Muscle layer of duodenum (tissue), 2 donors: Measurements from ENCODE around the gene DCUN1D2.

Source experiments
- H3K27ac ChIP-seq: one replicate; pipeline ENCODE4 v1.7.0; 2013; ENCODE audit warnings: mild to moderate bottlenecking, low read length
- H3K27me3 ChIP-seq: one replicate; pipeline ENCODE4 v1.7.0; 2013; ENCODE audit warnings: low read depth, mild to moderate bottlenecking, control low read depth, low read length
- H3K36me3 ChIP-seq, 2 donors: one replicate each; pipeline ENCODE4 v1.7.0; 2013; ENCODE audit warnings: low read length in 2 of 2, control low read depth in 1 of 2, mild to moderate bottlenecking in 1 of 2; ENCODE audit not compliant: insufficient read depth in 2 of 2, control insufficient read depth in 1 of 2
- H3K4me1 ChIP-seq, 2 donors: one replicate each; pipeline ENCODE4 v1.7.0; 2013; ENCODE audit warnings: low read length in 2 of 2, mild to moderate bottlenecking in 2 of 2, control low read depth in 1 of 2, moderate library complexity in 1 of 2; ENCODE audit not compliant: insufficient read depth in 2 of 2, control insufficient read depth in 1 of 2
- H3K4me3 ChIP-seq, 2 donors: one replicate each; pipeline ENCODE4 v1.7.0; 2013; ENCODE audit warnings: low read length in 2 of 2, low read depth in 1 of 2, mild to moderate bottlenecking in 1 of 2
- H3K9me3 ChIP-seq, 2 donors: one replicate each; pipeline ENCODE4 v1.7.0; 2013; ENCODE audit warnings: low read length in 2 of 2, control low read depth in 1 of 2, mild to moderate bottlenecking in 1 of 2; ENCODE audit not compliant: control insufficient read depth in 1 of 2
- donor health status: healthy.

The DCUN1D2 gene

DNA sequence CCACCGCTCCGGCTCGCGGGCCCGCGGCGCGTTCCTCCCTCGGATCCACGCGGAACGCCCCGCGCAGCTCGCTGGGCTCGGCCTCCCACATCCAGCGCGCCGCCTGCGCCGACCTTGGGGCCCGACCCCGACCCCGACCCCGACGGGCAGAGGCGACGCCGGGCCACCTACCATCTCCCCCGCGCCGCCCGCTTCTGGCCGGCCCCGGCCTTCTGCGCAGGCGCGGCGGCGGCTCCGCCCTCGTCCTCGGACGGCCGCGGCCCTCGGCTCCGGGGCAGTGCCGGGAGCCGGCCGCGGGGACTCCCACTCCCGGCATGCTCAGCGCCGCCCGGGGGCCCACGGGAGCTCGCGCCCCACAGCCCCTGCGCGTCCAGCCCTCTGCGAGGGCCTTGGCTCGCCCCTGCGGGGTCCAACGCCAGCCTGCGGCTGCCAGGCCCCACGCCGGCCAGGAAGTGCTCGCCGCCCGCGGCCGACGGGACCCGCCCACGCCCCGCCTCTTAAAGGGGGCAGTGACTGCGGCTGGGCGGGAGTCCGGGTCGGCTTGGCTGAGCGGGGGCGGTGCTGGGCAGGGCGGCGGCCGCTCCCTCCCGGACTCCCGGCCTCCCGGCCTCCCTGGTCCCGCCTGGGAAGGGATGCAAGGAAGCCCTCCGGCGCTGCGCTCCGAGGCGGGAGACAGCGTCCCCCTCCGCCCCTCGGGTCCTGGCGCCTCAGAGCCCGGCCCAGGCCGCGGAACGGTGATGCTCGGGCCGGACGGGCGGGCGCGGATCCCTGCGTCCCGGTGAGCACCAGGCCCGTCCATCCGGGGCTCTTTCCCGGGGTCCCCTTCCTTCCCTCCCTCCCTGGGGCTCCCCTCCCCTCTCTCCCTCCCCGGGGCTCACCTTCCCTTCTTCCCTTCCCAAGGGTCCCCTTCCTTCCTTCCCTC, at the start of gene DCUN1D2:
Gene DCUN1D2, minus strand, starts transcription at position 216 of the 922 bp plus-strand sequence. Its CDS starts 42 bp downstream, at position 174.
- Histone ChIP-seq H3K9me3 (no peaks in the 10 kb centered on the region), H3K27me3 (no peaks in the 10 kb centered on the region), H3K27ac (peak within 1 kb of the TSS; percentile 70), H3K4me3 (peak within 1 kb of the TSS; percentile 80 to 85), H3K4me1 (peaks cover 23 to 52% of the 10 kb centered on the region in 2 donors), H3K36me3 (peaks cover 3 to 4% of the 10 kb centered on the region in 2 donors)

DNA sequence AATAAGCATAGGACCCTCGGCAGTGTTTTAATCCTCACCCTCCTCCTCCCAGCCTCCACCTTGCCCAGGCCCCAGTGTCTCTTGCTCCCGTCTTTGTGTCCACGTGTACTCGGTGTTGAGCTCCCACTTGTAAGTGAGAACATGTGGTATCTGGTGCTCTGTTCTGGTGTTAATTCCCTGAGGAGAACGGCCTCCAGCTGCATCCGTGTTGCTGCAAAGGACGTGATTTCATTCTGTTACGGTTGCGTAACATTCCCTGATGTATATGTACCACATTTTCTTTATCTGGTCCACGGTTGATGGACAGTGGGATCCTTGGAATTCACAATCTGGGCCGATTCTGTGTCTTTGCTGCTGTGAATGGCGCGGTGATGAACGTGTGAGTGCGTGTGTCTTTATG, 49.3 kb upstream of the DCUN1D2 start:
- H3K4me1 ChIP-seq: no peaks in the 10 kb centered on the region
- H3K36me3 ChIP-seq: peaks cover 15 to 57% of the 10 kb centered on the region in 2 donors
- no peaks in the 10 kb centered on the region for H3K27me3 ChIP-seq
- no peak overlapping the region for H3K4me3 ChIP-seq
- H3K9me3 ChIP-seq: no peaks in the 10 kb centered on the region
- no peak overlapping the region for H3K27ac ChIP-seq

DNA sequence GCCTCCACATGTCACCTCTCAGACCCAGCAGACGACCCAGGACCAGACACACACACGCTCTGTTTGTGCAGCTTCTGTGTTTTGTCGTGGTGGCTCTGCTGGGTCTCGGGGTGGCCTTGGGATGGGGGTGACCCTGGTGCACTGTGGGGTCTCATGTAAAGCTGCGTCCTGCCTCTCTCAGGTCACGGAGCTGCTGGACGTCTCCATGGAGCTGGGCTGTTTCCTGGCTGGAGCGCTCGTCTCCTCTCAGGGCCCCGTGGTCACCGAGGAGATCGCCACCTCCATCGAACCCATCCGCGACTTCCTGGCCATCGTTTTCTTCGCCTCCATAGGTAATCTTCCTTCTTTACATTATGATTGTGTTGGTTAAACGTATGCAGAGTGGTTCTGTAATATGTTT, 48.7 kb upstream of the DCUN1D2 start:
- Histone ChIP-seq H3K4me1 (no peaks in the 10 kb centered on the region), H3K9me3 (no peaks in the 10 kb centered on the region), H3K27ac (no peak overlapping the region), H3K27me3 (no peaks in the 10 kb centered on the region), H3K4me3 (no peak overlapping the region), H3K36me3 (peaks cover 15 to 55% of the 10 kb centered on the region in 2 donors)

DNA sequence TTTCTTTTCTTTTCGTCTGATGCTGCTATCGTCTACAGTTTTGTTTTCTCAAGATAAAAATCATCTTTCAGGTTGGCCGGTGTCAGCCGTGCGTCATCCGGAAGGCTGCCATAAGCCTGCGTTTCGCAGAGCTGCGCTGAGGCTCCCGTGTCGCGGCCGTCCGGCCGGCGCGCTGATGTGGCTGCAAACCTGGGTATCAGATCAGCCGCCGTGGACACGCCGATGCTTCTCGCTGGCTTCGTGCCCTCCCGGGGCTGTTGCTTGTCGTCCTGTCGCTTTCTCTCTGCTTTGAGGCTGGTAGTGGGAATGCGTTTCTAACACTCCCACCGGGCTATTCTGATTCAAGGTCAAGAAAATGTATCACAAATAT, 48.2 kb upstream of the DCUN1D2 start:
- no peaks in the 10 kb centered on the region for H3K27me3 ChIP-seq
- peaks cover 15 to 50% of the 10 kb centered on the region in 2 donors for H3K36me3 ChIP-seq
- no peak overlapping the region for H3K4me3 ChIP-seq
- H3K27ac ChIP-seq: no peak overlapping the region
- H3K4me1 ChIP-seq: no peaks in the 10 kb centered on the region
- H3K9me3 ChIP-seq: no peaks in the 10 kb centered on the region

DNA sequence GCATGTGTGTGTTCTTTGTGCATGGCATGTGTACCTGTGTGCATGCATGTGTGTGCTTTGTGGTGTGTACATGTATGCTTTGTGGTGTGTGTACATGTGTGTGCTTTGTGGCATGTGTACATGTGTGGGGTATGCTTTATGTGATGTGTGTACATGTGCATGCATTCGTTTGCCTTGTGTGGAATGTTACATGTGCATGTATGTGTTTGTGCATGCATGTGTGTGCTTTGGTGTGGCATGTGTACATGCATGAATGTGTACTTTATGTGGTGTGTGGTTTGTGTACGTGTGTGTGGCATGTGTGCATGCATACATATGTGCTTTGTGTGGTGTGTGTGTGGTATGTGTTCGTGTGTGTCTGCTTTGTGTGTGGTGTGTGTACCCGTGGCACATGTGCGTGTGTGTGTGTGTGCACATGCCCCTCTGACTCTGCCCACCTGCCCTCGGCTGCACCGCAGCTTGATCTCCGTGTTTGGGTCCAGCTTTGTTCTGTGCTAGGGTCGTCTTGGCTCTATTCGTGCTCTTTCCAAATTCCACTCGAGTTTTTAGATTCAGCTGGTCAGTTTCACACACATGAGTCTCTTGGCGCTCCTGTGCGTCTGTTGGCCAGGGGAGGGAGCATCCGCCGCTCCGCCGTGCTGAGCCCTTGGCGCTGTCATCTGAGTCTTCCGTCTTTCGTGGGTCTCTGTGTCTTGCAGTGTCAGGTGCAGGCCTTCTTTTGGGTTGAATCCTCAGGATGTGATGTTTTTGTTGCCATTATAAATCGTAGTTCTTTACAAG, 47.6 kb upstream of the DCUN1D2 start:
- Histone ChIP-seq H3K9me3 (no peaks in the 10 kb centered on the region), H3K36me3 (peaks cover 15 to 49% of the 10 kb centered on the region in 2 donors), H3K27ac (no peak overlapping the region), H3K27me3 (no peaks in the 10 kb centered on the region), H3K4me1 (no peaks in the 10 kb centered on the region), H3K4me3 (no peak overlapping the region)

DNA sequence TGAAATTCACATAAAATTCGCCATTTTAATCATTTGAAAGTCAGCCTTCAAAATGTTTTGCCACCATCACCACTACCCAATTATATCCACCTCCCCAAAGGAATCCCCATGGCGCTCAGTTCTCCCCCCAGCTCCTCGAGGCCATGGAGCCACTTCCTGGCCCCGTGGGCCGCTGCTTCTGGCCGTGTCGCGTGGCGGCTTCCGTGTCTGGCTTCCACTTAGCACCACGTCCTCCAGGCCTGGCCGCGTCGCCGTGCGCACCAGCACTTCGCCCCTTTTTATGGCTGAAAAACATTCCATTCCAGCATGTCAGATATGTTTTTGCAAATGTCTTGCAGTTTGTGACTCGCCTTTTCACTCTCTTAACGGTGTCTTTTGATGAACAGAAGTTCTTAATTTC, 46.7 kb upstream of the DCUN1D2 start:
- Histone ChIP-seq H3K27ac (no peak overlapping the region), H3K4me3 (no peak overlapping the region), H3K4me1 (peaks cover 0 to 3% of the 10 kb centered on the region in 2 donors), H3K27me3 (no peaks in the 10 kb centered on the region), H3K36me3 (peaks cover 15 to 49% of the 10 kb centered on the region in 2 donors), H3K9me3 (no peaks in the 10 kb centered on the region)

DNA sequence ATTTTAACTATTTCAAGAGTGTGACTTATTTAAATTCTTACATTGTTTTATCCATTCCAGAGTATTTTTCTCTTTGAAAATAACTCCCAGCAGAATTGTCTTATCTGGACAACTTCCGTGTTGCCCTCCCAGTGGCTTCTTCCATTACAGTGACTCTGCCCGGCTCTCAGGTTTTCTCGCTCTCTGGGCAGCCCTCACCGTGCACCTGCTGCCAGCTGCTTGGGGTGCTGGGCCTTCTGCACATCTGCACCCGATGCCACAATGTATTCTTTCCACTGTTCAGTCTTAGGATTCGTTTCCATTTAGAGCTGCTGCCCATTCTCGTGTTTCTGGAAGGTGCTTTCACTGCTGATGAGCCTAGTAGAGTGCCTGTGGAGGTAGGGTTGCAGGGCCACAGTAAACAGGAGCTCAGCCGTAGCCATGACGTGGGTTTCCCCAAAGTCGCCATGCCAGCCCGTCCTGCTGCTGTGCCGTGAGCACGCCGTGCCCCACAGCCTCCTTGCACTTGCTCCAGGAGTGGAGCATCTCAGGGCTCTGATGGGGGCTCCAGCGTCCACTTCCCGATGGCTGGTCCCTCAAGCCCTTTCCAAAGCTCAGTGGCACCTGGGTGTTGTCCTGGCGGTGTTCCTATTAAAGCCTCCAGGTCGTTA, 46.1 kb upstream of the DCUN1D2 start:
- Histone ChIP-seq H3K9me3 (no peaks in the 10 kb centered on the region), H3K27ac (no peak overlapping the region), H3K4me3 (no peak overlapping the region), H3K27me3 (no peaks in the 10 kb centered on the region), H3K4me1 (peaks cover 0 to 7% of the 10 kb centered on the region in 2 donors), H3K36me3 (peaks cover 19 to 50% of the 10 kb centered on the region in 2 donors)

DNA sequence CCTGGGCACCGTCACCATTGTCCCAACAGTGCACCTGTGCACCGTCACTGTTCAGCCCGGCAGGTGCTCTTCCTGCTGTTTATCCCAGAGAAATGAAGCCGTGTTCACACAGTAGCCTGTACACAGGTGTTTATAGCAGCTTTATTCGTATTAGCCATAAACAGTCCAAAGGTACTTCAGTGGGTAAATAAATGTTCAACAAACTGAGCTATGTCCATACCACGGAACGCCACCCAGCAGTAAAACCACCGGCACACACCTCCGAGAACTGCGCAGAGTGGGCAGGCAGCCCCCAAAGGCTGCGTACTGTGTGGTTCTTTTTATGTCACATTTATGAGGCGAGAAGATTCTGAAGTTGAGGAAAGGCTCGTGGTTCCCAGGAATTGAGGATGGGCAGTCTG, 44.9 kb upstream of the DCUN1D2 start:
- Histone ChIP-seq H3K27ac (no peak overlapping the region), H3K27me3 (no peaks in the 10 kb centered on the region), H3K4me1 (peaks cover 0 to 7% of the 10 kb centered on the region in 2 donors), H3K4me3 (no peak overlapping the region), H3K9me3 (no peaks in the 10 kb centered on the region), H3K36me3 (peaks cover 24 to 48% of the 10 kb centered on the region in 2 donors)

DNA sequence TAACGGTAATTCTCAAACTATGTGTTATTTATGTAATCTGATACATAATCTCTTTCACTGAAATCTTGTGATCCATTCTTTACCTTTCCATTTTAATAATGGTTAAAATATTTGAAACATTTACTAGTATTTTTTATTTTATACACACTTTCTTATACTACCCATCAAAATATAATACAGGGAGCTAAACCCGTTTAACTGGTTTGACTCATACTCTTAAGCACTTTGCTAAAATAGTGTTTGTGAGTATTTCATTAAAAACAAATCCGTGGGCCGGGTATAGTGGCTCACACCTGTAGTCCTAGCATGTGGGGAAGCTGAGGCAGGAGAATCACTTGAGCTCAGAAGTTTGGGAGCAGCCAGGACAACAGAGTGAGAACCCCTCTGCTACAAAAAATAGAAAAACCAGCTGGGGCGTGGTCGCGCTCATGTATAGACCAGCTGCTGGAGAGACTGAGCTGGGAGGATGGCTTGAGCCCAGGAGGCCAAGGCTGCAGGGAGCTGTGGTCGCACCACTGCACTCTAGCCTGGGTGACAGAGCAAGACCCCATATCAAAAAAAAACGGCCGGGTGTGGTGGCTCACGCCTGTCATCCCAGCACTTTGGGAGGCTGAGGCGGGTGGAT, 43.8 kb upstream of the DCUN1D2 start:
- no peak overlapping the region for H3K27ac ChIP-seq
- H3K36me3 ChIP-seq: peaks cover 15 to 43% of the 10 kb centered on the region in 2 donors
- no peaks in the 10 kb centered on the region for H3K27me3 ChIP-seq
- no peak overlapping the region for H3K4me3 ChIP-seq
- H3K4me1 ChIP-seq: peaks cover 0 to 7% of the 10 kb centered on the region in 2 donors
- H3K9me3 ChIP-seq: no peaks in the 10 kb centered on the region

DNA sequence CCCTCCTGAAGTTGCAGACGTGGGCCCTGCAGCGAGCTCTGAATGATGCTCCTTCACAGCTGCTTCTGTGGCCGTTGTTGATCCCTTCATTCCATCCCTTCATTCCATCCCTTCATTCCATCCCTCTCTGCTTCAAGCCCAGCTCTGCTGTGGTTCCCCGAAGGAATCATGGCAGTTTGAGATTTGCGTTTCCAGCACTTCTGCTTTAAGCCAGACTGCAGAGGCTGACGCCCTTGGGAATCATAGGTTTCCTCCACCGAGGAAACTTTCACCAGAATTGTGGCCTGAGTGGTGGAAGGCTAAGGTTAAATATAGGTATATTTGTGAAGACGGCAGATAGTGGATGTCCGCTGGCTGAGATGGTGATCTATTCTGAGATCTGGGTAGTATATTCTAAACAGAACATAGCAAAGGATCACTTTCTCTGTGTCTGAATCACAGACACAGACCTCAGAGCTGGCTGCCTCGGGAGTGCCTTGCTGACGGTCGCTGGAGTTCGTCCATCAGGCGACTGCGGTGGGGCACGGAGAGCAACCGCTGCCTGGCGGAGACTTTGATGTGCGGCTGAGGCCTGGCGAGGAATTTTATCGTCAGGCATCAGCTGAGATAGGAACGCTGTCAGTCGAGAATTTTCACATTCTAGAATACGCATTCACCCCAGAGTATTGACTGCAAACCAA, 42.8 kb upstream of the DCUN1D2 start:
- Histone ChIP-seq H3K36me3 (peaks cover 13 to 41% of the 10 kb centered on the region in 2 donors), H3K27ac (no peak overlapping the region), H3K4me1 (peaks cover 0 to 7% of the 10 kb centered on the region in 2 donors), H3K9me3 (no peaks in the 10 kb centered on the region), H3K27me3 (no peaks in the 10 kb centered on the region), H3K4me3 (no peak overlapping the region)
